WTC11 (cell line): ENCODE results near the gene TACR2. TPM values are rescaled to one million over a fixed set of nuclear protein-coding genes. Genes with fewer than 3 reads are reported as not detected.

Experiments
- ATAC-seq: fragments of 200-7000 bp; cut with Tn5 transposase; 2 replicates; pipeline ENCODE4 v1.10.0; 2021; ENCODE audit warnings: mild to moderate bottlenecking, moderate library complexity
- CTCF ChIA-PET: fragments of 300-600 bp; sonication (Branson Sonifier 250); formaldehyde crosslinking; loops from one replicate; lab custom pipeline; 2021; ENCODE audit warnings: antibody characterized with exemption; lab: Charles Lee
- POLR2A ChIA-PET: fragments of 350-600 bp; sonication (Branson Sonifier 250); formaldehyde crosslinking; loops from one replicate; lab custom pipeline; 2021; ENCODE audit warnings: antibody characterized with exemption; lab: Charles Lee
- DNase-seq: peaks from one replicate; pipeline ENCODE4 v3.0.0; 2021; ENCODE audit warnings: low spot score
- H3K27ac Mint-ChIP-seq: 2 replicates; pipeline ENCODE4 v1.8.0; 2021; ENCODE audit warnings: mixed read lengths
- H3K27me3 Mint-ChIP-seq: 2 replicates; pipeline ENCODE4 v1.8.0; 2021; ENCODE audit warnings: low read depth, mild to moderate bottlenecking, moderate library complexity, mixed read lengths
- H3K36me3 Mint-ChIP-seq: 2 replicates; pipeline ENCODE4 v1.8.0; 2021; ENCODE audit warnings: mixed read lengths
- H3K4me1 Mint-ChIP-seq: 2 replicates; pipeline ENCODE4 v1.8.0; 2022; ENCODE audit warnings: mixed read lengths
- H3K4me3 Mint-ChIP-seq: 2 replicates; pipeline ENCODE4 v1.8.0; 2021; ENCODE audit warnings: mild to moderate bottlenecking, moderate library complexity, mixed read lengths
- H3K9me3 Mint-ChIP-seq: 2 replicates; pipeline ENCODE4 v1.8.0; 2021; ENCODE audit warnings: mixed read lengths
- ATF2 ChIP-seq: sonication (generic); formaldehyde crosslinking; IDR thresholded peaks from 2 replicates; pipeline ENCODE4 v1.8.1; 2022; ENCODE audit warnings: low read depth, missing genetic modification reagents, borderline replicate concordance
- CDX4 ChIP-seq: fragments of 250-450 bp; sonication (Bioruptor Pico); IDR thresholded peaks from 2 replicates; pipeline ENCODE4 v1.9.0; 2021; ENCODE audit warnings: moderate library complexity, mild to moderate bottlenecking, inconsistent platforms, borderline replicate concordance
- ERG ChIP-seq: fragments of 250-450 bp; sonication (Bioruptor Pico); IDR thresholded peaks from 2 replicates; pipeline ENCODE4 v1.8.0; 2021; ENCODE audit warnings: mild to moderate bottlenecking
- GABPB1 ChIP-seq: sonication (generic); formaldehyde crosslinking; IDR thresholded peaks from 2 replicates; pipeline ENCODE4 v1.8.1; 2023; ENCODE audit warnings: mild to moderate bottlenecking, missing genetic modification reagents
- HMGA2 ChIP-seq: fragments of 250-450 bp; sonication (Bioruptor Pico); IDR thresholded peaks from 2 replicates; pipeline ENCODE4 v1.4.0; 2021; ENCODE audit warnings: mild to moderate bottlenecking, moderate library complexity
- JAZF1 ChIP-seq: fragments of 250-450 bp; sonication (Bioruptor Pico); IDR thresholded peaks from 2 replicates; pipeline ENCODE4 v1.9.0; 2021; ENCODE audit warnings: moderate library complexity, mild to moderate bottlenecking, inconsistent platforms
- KAT7 ChIP-seq: sonication (generic); formaldehyde crosslinking; IDR thresholded peaks from 2 replicates; pipeline ENCODE4 v1.8.1; 2023; ENCODE audit warnings: missing genetic modification reagents, mild to moderate bottlenecking, borderline replicate concordance
- MYBL2 ChIP-seq: sonication (generic); formaldehyde crosslinking; IDR thresholded peaks from 2 replicates; pipeline ENCODE4 v1.8.1; 2023; ENCODE audit warnings: mild to moderate bottlenecking, moderate library complexity, missing genetic modification reagents
- NR1H2 ChIP-seq: sonication (generic); formaldehyde crosslinking; IDR thresholded peaks from 2 replicates; pipeline ENCODE4 v1.9.0; 2021; ENCODE audit warnings: mild to moderate bottlenecking, moderate library complexity, missing genetic modification reagents
- PRRX2 ChIP-seq: fragments of 250-450 bp; sonication (Bioruptor Pico); IDR thresholded peaks from 2 replicates; pipeline ENCODE4 v1.8.0; 2021; ENCODE audit warnings: mild to moderate bottlenecking
- RELA ChIP-seq: sonication (generic); formaldehyde crosslinking; IDR thresholded peaks from 2 replicates; pipeline ENCODE4 v1.8.1; 2022; ENCODE audit warnings: missing genetic modification reagents, mild to moderate bottlenecking, borderline replicate concordance
- TEAD1 ChIP-seq: sonication (generic); formaldehyde crosslinking; IDR thresholded peaks from 2 replicates; pipeline ENCODE4 v1.8.0; 2022; ENCODE audit warnings: mild to moderate bottlenecking, missing genetic modification reagents
- TP53 ChIP-seq: sonication (generic); formaldehyde crosslinking; IDR thresholded peaks from 2 replicates; pipeline ENCODE4 v1.8.1; 2023; ENCODE audit warnings: mild to moderate bottlenecking, missing genetic modification reagents
- USF1 ChIP-seq: sonication (generic); formaldehyde crosslinking; IDR thresholded peaks from 2 replicates; pipeline ENCODE4 v1.8.0; 2022; ENCODE audit warnings: mild to moderate bottlenecking, missing genetic modification reagents
- USF2 ChIP-seq: sonication (generic); formaldehyde crosslinking; IDR thresholded peaks from 2 replicates; pipeline ENCODE4 v1.8.1; 2023; ENCODE audit warnings: mild to moderate bottlenecking, missing genetic modification reagents, moderate library complexity
- ZNF263 ChIP-seq: sonication (generic); formaldehyde crosslinking; IDR thresholded peaks from 2 replicates; pipeline ENCODE4 v1.8.1; 2022; ENCODE audit warnings: low read depth, mild to moderate bottlenecking, moderate library complexity, missing genetic modification reagents
- ZNF425 ChIP-seq: fragments of 250-450 bp; sonication (Bioruptor Pico); conservative IDR thresholded peaks from 2 replicates; pipeline ENCODE4 v1.9.0; 2021; ENCODE audit warnings: mild to moderate bottlenecking
- ZNF512 ChIP-seq: sonication (generic); formaldehyde crosslinking; IDR thresholded peaks from 2 replicates; pipeline ENCODE4 v1.8.1; 2022; ENCODE audit warnings: missing genetic modification reagents, borderline replicate concordance
- total RNA-seq: library from RNA; stranded (reverse); gene quantifications from 3 replicates; pipeline ENCODE4 v1.2.3, GENCODE V29; 2021

The TACR2 gene
- total RNA-seq, 1 experiment from 2014 or later = 0.20 TPM

- ChIA-PET POLR2A (no interaction called here), CTCF (interaction anchor here (0.7 to 1.5 kb wide), 8 partner anchors 11 to 205 kb away, joined by 3 to 10 read pairs (median 5); partner anchors contain the start of gene TSPAN15)
- peaks cover 6% of the 10 kb centered on the region; the same call in 1 of the 2 replicates for H3K4me1 Mint-ChIP-seq
- H3K27ac Mint-ChIP-seq = no peak overlapping the region
- H3K9me3 Mint-ChIP-seq = peaks cover 6% of the 10 kb centered on the region
- no peak overlapping the region for H3K4me3 Mint-ChIP-seq
- H3K36me3 Mint-ChIP-seq = no peaks in the 10 kb centered on the region
- TF ChIP-seq ZNF263 (no peak), TEAD1 (CRISPR knock-in tag) (no peak), KAT7 (CRISPR knock-in tag) (no peak), PRRX2 (CRISPR knock-in tag) (no peak), USF2 (CRISPR knock-in tag) (no peak), ZNF425 (CRISPR knock-in tag) (no peak), ZNF512 (no peak), USF1 (no peak), TP53 (CRISPR knock-in tag) (no peak), ATF2 (CRISPR knock-in tag) (no peak), MYBL2 (CRISPR knock-in tag) (no peak), GABPB1 (no peak), CDX4 (CRISPR knock-in tag) (no peak), NR1H2 (CRISPR knock-in tag) (no peak), RELA (no peak)
- peaks cover 7% of the 10 kb centered on the region for H3K27me3 Mint-ChIP-seq
- DNase-seq = no peak
- no peak for ATAC-seq
Observed at GRCh38 chr10:69439350-69439739, 22.6 kb upstream of the TACR2 start.

GRCh38 chr10:69438536-69439349 is 22.0 kb upstream of the TACR2 start:
- Mint-ChIP-seq H3K27me3 (peaks cover 6% of the 10 kb centered on the region; the same call in 1 of the 2 replicates), H3K27ac (no peak overlapping the region), H3K4me3 (no peak overlapping the region), H3K36me3 (no peaks in the 10 kb centered on the region), H3K4me1 (peaks cover 6% of the 10 kb centered on the region; the same call in 1 of the 2 replicates), H3K9me3 (peaks cover 4% of the 10 kb centered on the region; the same call in 1 of the 2 replicates)
- CTCF ChIA-PET = interaction anchor here (0.5 to 2.6 kb wide), 9 partner anchors 9 to 198 kb away, joined by 3 to 12 read pairs (median 6); partner anchors contain the start of gene TSPAN15
- POLR2A ChIA-PET = no interaction called here
- ATAC-seq = no peak
- no peak for DNase-seq
- TF ChIP-seq ERG (CRISPR knock-in tag) = no peak
- TF ChIP-seq HMGA2 (CRISPR knock-in tag) = no peak
- TF ChIP-seq JAZF1 (CRISPR knock-in tag) = no peak
